Ectodermal cell (in vitro differentiated cells): ENCODE data around the gene MTFP1.
"Not testable (repeated sequence)": the region's sequence is repeated elsewhere in the genome, so short reads cannot be mapped to it uniquely, and the experiment has no call there.

ENCODE experiments used
- H3K27ac ChIP-seq: 2 replicates; pipeline ENCODE4 v1.7.0; 2013; ENCODE audit warnings: mild to moderate bottlenecking, low read depth, low read length; ENCODE audit not compliant: insufficient read depth, poor library complexity, severe bottlenecking
- H3K27me3 ChIP-seq: 2 replicates; pipeline ENCODE4 v1.7.0; 2013; ENCODE audit warnings: mild to moderate bottlenecking, low read length; ENCODE audit not compliant: insufficient read depth, control insufficient read depth, poor library complexity, severe bottlenecking
- H3K36me3 ChIP-seq: one replicate; pipeline ENCODE4 v1.7.0; 2013; ENCODE audit warnings: low read length; ENCODE audit not compliant: control insufficient read depth, insufficient read depth
- H3K4me1 ChIP-seq: one replicate; pipeline ENCODE4 v1.7.0; 2013; ENCODE audit warnings: low read length; ENCODE audit not compliant: control insufficient read depth, insufficient read depth
- H3K4me3 ChIP-seq: 2 replicates; pipeline ENCODE4 v1.7.0; 2013; ENCODE audit warnings: low read depth, low read length, control low read depth; ENCODE audit not compliant: insufficient read depth
- H3K9me3 ChIP-seq: 2 replicates; pipeline ENCODE4 v1.7.0; 2013; ENCODE audit warnings: mild to moderate bottlenecking, low read length, moderate library complexity; ENCODE audit not compliant: control insufficient read depth
- WGBS, 2 experiments: methylation state at CpG; one replicate each; pipeline ENCODE4 v1.1.7; 2013; ENCODE audit warnings: missing lambda C conversion rate in 2 of 2; 5-methylcytosine and 5-hydroxymethylcytosine counted together

The MTFP1 gene

DNA sequence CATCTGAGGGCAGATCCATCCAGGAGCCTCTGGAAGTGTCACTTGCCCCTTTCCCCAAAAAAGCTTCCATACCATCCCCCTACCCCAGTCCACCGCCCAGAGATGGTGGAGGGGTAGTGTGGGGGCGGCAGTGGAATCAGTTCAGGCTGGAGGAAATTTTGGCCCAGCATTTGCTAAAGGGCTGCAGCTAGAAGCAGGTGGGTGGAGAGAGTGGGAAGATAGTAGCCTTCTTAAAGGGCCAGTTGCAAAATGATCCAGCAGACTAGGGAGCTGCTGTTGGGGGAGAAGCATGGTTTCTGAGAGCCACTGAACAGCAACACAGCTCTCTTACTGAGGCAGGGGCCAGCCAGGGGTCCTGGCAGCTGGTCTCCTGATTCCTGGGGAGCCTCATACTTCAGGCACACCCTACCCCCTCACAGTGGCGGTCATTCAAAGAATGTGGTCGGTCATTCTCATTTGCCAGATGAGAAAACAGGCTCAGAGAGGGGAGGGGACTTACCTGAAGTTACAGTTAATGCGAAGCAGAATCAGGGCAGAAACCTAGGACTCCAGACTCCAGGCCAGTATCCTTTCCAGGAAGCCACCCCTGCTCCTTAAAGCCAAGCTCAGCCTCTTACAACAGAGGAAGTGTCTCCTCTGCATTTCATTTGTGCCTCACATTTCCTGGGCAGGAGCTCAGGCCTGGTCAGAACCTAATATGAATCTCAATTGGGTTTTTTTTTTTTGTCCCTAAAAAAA lies 23.4 kb upstream of the MTFP1 start:
- no peaks in the 10 kb centered on the region for H3K9me3 ChIP-seq
- H3K27me3 ChIP-seq = peaks cover 18% of the 10 kb centered on the region
- H3K36me3 ChIP-seq = no peaks in the 10 kb centered on the region
- no peak overlapping the region for H3K4me3 ChIP-seq
- H3K27ac ChIP-seq = no peak overlapping the region
- WGBS, 2 experiments = 37 to 39% methylated on average over 4 to 5 of the region's 5 CpGs
- H3K4me1 ChIP-seq = peaks cover 10% of the 10 kb centered on the region

- H3K36me3 ChIP-seq, H3K27ac ChIP-seq, H3K9me3 ChIP-seq, H3K4me1 ChIP-seq, H3K4me3 ChIP-seq: not testable (repeated sequence)
- WGBS, 2 experiments = 90 to 96% methylated on average over 5 of the region's 5 CpGs
- peaks cover 13% of the 10 kb centered on the region for H3K27me3 ChIP-seq
These were observed 22.8 kb upstream of the MTFP1 start for GRCh38 chr22:30402766-30403104.

DNA sequence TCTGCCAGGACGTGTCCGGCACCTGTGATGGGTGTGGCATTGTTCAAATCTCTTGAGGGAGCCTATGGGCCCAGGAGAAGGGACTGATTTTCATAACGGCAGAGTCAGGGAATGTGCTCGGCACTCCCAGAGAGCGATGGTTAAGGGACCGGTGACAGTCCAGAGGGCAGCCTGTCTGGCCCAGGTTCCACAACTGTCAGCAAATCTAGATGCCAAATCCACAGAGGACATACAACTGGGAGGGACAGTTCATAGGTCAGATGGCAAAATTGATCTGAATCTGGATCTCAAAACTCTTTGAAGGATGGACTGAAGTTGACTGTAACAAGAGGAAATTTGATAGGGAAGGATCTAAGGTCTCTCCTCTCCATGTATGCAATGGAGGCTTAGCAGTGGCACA lies 21.3 kb upstream of the MTFP1 start:
- H3K4me3 ChIP-seq = no peak overlapping the region
- no peaks in the 10 kb centered on the region for H3K9me3 ChIP-seq
- H3K27me3 ChIP-seq = no peaks in the 10 kb centered on the region
- peaks cover 10% of the 10 kb centered on the region for H3K4me1 ChIP-seq
- H3K36me3 ChIP-seq = no peaks in the 10 kb centered on the region
- 81 to 84% methylated on average over 6 of the region's 6 CpGs for WGBS, 2 experiments
- no peak overlapping the region for H3K27ac ChIP-seq

DNA sequence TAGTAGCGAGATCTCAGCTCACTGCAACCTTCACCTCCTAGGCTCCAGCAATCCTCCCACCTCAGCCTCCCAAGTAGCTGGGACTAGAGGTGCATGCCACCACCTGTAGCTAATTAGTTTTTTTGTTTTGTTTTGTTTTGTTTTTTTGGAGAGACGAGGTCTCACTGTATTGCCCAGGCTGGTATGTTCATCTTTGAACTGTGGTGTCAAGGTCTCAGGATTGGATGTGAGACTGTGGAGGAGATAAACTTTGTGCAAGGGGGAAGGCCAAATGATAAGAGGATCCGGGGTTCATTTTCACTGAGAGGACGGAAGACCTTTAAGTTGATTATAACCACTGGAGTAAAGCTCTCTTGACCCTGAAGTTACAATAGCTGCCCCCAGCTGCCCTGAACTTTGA lies 19.8 kb upstream of the MTFP1 start:
- WGBS, 2 experiments = 88 to 92% methylated on average over 4 of the region's 4 CpGs
- no peak overlapping the region for H3K4me3 ChIP-seq

GRCh38 chr22:30406400-30406799 lies 19.2 kb upstream of the MTFP1 start:
- 90 to 91% methylated on average over 6 of the region's 6 CpGs for WGBS, 2 experiments
- Histone ChIP-seq H3K36me3 (no peaks in the 10 kb centered on the region), H3K27ac (no peak overlapping the region), H3K27me3 (no peaks in the 10 kb centered on the region), H3K4me3 (no peak overlapping the region), H3K4me1 (peaks cover 10% of the 10 kb centered on the region), H3K9me3 (no peaks in the 10 kb centered on the region)

More for the DNA sequence above, 19.8 kb upstream of the MTFP1 start:
- no peaks in the 10 kb centered on the region for H3K9me3 ChIP-seq
- no peak overlapping the region for H3K27ac ChIP-seq
- H3K27me3 ChIP-seq = no peaks in the 10 kb centered on the region
- H3K36me3 ChIP-seq = no peaks in the 10 kb centered on the region
- peaks cover 10% of the 10 kb centered on the region for H3K4me1 ChIP-seq

DNA sequence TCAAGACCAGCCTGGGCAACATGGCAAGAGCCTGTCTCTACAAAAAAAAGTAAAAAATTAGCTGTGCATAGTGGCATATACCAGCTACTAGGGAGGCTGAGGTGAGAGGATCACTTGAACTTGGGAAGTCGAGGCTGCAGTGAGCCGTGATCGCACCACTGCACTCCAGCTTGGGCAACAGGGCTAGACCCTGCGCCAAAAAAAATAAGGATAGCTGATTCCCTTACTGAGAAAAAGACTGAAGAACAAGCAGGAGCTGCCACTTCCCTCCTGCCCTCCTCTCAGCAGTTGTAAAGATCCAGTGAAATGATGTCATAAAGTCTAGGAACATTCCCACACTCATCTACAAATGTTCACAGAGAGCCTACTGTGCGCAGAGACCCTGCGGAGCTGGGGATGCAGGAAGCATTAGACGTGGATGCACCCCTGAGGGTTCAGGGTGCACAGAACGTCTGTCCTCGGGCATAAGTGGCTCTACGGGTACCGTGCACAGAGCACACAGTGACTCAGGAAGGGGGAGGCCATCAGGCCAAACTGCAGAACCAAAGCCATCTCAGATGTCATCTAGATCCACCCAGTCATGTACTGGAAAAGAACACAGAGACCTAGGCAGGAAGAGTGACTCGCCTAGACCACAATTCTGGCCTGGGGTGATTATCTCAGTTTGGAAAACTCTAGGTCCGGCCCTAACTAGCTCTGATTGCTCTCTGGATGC lies 17.0 kb upstream of the MTFP1 start:
- Histone ChIP-seq H3K27ac (no peak overlapping the region), H3K36me3 (no peaks in the 10 kb centered on the region), H3K4me3 (no peak overlapping the region), H3K9me3 (no peaks in the 10 kb centered on the region), H3K4me1 (peaks cover 8% of the 10 kb centered on the region), H3K27me3 (no peaks in the 10 kb centered on the region)
- WGBS, 2 experiments = 88 to 91% methylated on average over 13 of the region's 13 CpGs

GRCh38 chr22:30411780-30412179 lies 13.8 kb upstream of the MTFP1 start:
- WGBS, 2 experiments = 92 to 96% methylated on average over 3 of the region's 3 CpGs
- Histone ChIP-seq H3K36me3 (peaks cover 7% of the 10 kb centered on the region), H3K9me3 (no peaks in the 10 kb centered on the region), H3K4me3 (no peak overlapping the region), H3K27ac (no peak overlapping the region), H3K4me1 (peaks cover 5% of the 10 kb centered on the region), H3K27me3 (no peaks in the 10 kb centered on the region)

DNA sequence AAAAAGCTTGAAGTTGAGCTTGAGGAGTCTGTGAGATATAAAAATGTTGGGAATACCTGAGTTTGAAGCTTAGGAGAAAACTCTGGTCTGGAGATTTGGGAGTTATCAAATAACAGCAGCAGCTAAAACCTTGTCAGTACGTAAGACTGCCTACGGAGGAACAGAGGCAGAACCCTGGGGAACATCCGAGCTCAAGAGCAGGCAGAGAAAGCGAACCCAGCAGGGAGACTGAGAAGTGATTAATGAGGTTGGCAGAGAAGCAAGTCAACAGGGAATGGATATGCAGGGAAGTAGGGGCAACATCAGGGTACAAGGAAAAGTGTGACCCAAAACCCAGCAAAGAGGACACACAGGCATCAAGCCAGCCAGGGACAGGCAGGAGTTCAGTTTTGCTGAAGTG lies 12.6 kb upstream of the MTFP1 start:
- WGBS, 2 experiments = 65% methylated on average over 4 of the region's 4 CpGs
- peaks cover 11% of the 10 kb centered on the region for H3K36me3 ChIP-seq
- H3K4me1 ChIP-seq = peaks cover 5% of the 10 kb centered on the region
- H3K27me3 ChIP-seq = no peaks in the 10 kb centered on the region
- H3K27ac ChIP-seq = no peak overlapping the region
- no peaks in the 10 kb centered on the region for H3K9me3 ChIP-seq
- H3K4me3 ChIP-seq = no peak overlapping the region

GRCh38 chr22:30413745-30414524 lies 11.6 kb upstream of the MTFP1 start:
- H3K4me1 ChIP-seq = peaks cover 5% of the 10 kb centered on the region
- no peaks in the 10 kb centered on the region for H3K9me3 ChIP-seq
- peaks cover 11% of the 10 kb centered on the region for H3K36me3 ChIP-seq
- no peak overlapping the region for H3K4me3 ChIP-seq
- WGBS, 2 experiments = 87 to 93% methylated on average over 4 to 5 of the region's 5 CpGs
- no peaks in the 10 kb centered on the region for H3K27me3 ChIP-seq
- no peak overlapping the region for H3K27ac ChIP-seq

- 92% methylated on average over 4 of the region's 4 CpGs for WGBS, 2 experiments
These were observed 11.0 kb upstream of the MTFP1 start for GRCh38 chr22:30414525-30415047.

More at GRCh38 chr22:30414525-30415047, 11.0 kb upstream of the MTFP1 start:
- Histone ChIP-seq H3K4me1 (peaks cover 5% of the 10 kb centered on the region), H3K27ac (no peak overlapping the region), H3K27me3 (no peaks in the 10 kb centered on the region), H3K4me3 (no peak overlapping the region), H3K9me3 (no peaks in the 10 kb centered on the region), H3K36me3 (peaks cover 11% of the 10 kb centered on the region)
